K562 (cell line): Measurements from ENCODE around the gene SLFNL1. TPM values are rescaled to one million over a fixed set of nuclear protein-coding genes. Genes with fewer than 3 reads are reported as not detected.

Experiments
- ARHGAP35 ChIP-seq: fragments of 450-650 bp; IDR thresholded peaks from 2 replicates; pipeline ENCODE4 v1.6.1; 2018; ENCODE audit not compliant: partially characterized antibody
- CBFB ChIP-seq: sonication (generic); formaldehyde crosslinking; IDR thresholded peaks from 2 replicates; pipeline ENCODE4 v1.4.0; 2020; ENCODE audit warnings: mild to moderate bottlenecking, missing genetic modification reagents
- COPS2 ChIP-seq: fragments of 450-650 bp; conservative IDR thresholded peaks from 2 replicates; pipeline ENCODE4 v1.6.1; 2016; ENCODE audit warnings: mild to moderate bottlenecking, moderate library complexity
- GATA2 ChIP-seq: sonication (generic); formaldehyde crosslinking; IDR thresholded peaks from 2 replicates; pipeline ENCODE4 v1.4.0; 2020; ENCODE audit warnings: mild to moderate bottlenecking, missing genetic modification reagents
- HNRNPH1 ChIP-seq: fragments of 200-400 bp; formaldehyde crosslinking; optimal IDR thresholded peaks from 2 replicates; pipeline ENCODE3; 2017; ENCODE audit warnings: low read depth, mild to moderate bottlenecking, low read length, moderate library complexity
- KAT8 ChIP-seq: fragments of 450-650 bp; IDR thresholded peaks from 2 replicates; pipeline ENCODE4 v1.6.1; 2016; ENCODE audit warnings: low read depth, mild to moderate bottlenecking
- MCM7 ChIP-seq, 2 experiments: fragments of 450-650 bp; IDR thresholded peaks; 2 replicates each; pipeline ENCODE4 v1.6.1; 2016 to 2018
- NCOR1 ChIP-seq: fragments of 450-650 bp; IDR thresholded peaks from 2 replicates; pipeline ENCODE4 v1.6.1; 2016; ENCODE audit warnings: mild to moderate bottlenecking, moderate library complexity
- POLR2AphosphoS5 ChIP-seq: IDR thresholded peaks from 2 replicates; pipeline ENCODE4 v1.6.1; 2011; ENCODE audit warnings: mild to moderate bottlenecking, low read depth, low read length, moderate library complexity; ENCODE audit not compliant: control insufficient read depth, insufficient read depth
- STAT5B ChIP-seq: fragments of 250-450 bp; sonication (Bioruptor Pico); IDR thresholded peaks from 2 replicates; pipeline ENCODE4 v1.8.0; 2021; ENCODE audit warnings: mild to moderate bottlenecking, inconsistent platforms
- TAF7 ChIP-seq: fragments of 450-650 bp; IDR thresholded peaks from 2 replicates; pipeline ENCODE4 v1.6.1; 2016; ENCODE audit warnings: missing genetic modification characterization, missing compliant biosample characterization
- TBL1XR1 ChIP-seq, 2 experiments: IDR thresholded peaks; 2 replicates each; pipeline ENCODE4 v1.6.1; 2012; ENCODE audit warnings: improper control_type of control experiment in 2 of 2, low read length in 2 of 2, mild to moderate bottlenecking in 1 of 2
- USF1 ChIP-seq: sonication (generic); formaldehyde crosslinking; IDR thresholded peaks from 2 replicates; pipeline ENCODE4 v1.9.0; 2022; ENCODE audit warnings: mild to moderate bottlenecking, missing genetic modification reagents
- YBX1 ChIP-seq: fragments of 450-650 bp; IDR thresholded peaks from 2 replicates; pipeline ENCODE4 v1.7.1; 2016; ENCODE audit warnings: mild to moderate bottlenecking
- ZNF165 ChIP-seq: fragments of 250-450 bp; sonication (Bioruptor Pico); IDR thresholded peaks from 2 replicates; pipeline ENCODE4 v1.4.0; 2020; ENCODE audit warnings: borderline replicate concordance
- ZNF717 ChIP-seq: fragments of 250-450 bp; sonication (Bioruptor Pico); IDR thresholded peaks from 2 replicates; pipeline ENCODE4 v1.5.0; 2021
- ZNF764 ChIP-seq: fragments of 250-450 bp; sonication (Bioruptor Pico); IDR thresholded peaks from 2 replicates; pipeline ENCODE4 v1.4.0; 2020; ENCODE audit warnings: low read depth, mild to moderate bottlenecking, moderate library complexity
- polyA plus RNA-seq, 8 experiments: library from polyadenylated mRNA; depleted of rRNA in 4 of 8; stranded (reverse) in 5 of 8; unstranded in 3 of 8; fragments of >200 nt; fragmentation: Nextera tagmentation in 2 of 8; fragmentation: Illumina TruSeq in 1 of 8; extraction: Ambion mirVana in 2 of 8; extraction: Trizol in 1 of 8; gene quantifications; 2 replicates each; pipeline versions ENCODE4 v1.2.1 to v1.2.3, GENCODE V29; 2011 to 2014; ENCODE audit warnings: inconsistent platforms in 1 of 8, missing spikeins in 1 of 8
- total RNA-seq, 7 experiments: library from RNA; depleted of rRNA in 6 of 7; stranded (reverse); fragments of >200 nt in 6 of 7; fragmentation: Illumina TruSeq in 2 of 7; extraction: Trizol in 2 of 7; gene quantifications; 2 replicates each; pipeline versions ENCODE4 v1.2.1 to v1.2.3, GENCODE V29; 2011 to 2021; ENCODE audit warnings: low replicate concordance in 1 of 7

Gene SLFNL1
- total and polyA plus RNA-seq, 9 of the 15 experiments (the other 6 are each of a cell fraction or from before 2014, with no cell fraction given) = 0.05 to 0.14 (median 0.06) TPM; not detected in 5

- TF ChIP-seq USF1 (no peak), YBX1 (no peak), ZNF764 (CRISPR knock-in tag) (no peak), CBFB (CRISPR knock-in tag) (no peak), POLR2AphosphoS5 (peak; percentile 62; the same call in 1 of the 2 replicates), KAT8 (no peak), TAF7 (tag) (no peak), MCM7 (IDR thresholded peaks at IDR 0.05) (no peak), ZNF717 (CRISPR knock-in tag) (no peak), COPS2 (no peak), GATA2 (CRISPR knock-in tag) (peak; percentile 86), NCOR1 (peak; percentile 86), ARHGAP35 (no peak), STAT5B (CRISPR knock-in tag) (no peak), HNRNPH1 (no peak), TBL1XR1 (IDR thresholded peaks at IDR 0.05; ENCODE audit: low read length in 2 of 2) (peak in 1 of 2 experiments; percentile 88; a peak in 2 of 4 replicates), ZNF165 (CRISPR knock-in tag) (no peak)
Measured at GRCh38 chr1:40974945-40975344, 46.6 kb downstream of the SLFNL1 start (continued).
